Measurements from ENCODE around the gene KCNN3.

GRCh38 chr1:154818911-154819310 is 51.2 kb downstream of the KCNN3 start:
- no peak for TF ChIP-seq POLR2AphosphoS5 (IDR thresholded peaks at IDR 0.05; ENCODE audit: low read depth, low read length)
- TF ChIP-seq POLR2A (IDR thresholded peaks at IDR 0.05; ENCODE audit: low read depth, low read length), result no peak
- no peak for TF ChIP-seq TAF1 (IDR thresholded peaks at IDR 0.05; ENCODE audit: borderline replicate concordance, low read depth, low read length)
